DMS 273 treated with DMSO at 0.1 percent for 48 hours (cell line): ENCODE data around the gene PPP6R1.

Experiments
- DNase-seq: peaks from one replicate; lab custom pipeline; 2025; lab: John Stamatoyannopoulos, UW

Gene PPP6R1

DNA sequence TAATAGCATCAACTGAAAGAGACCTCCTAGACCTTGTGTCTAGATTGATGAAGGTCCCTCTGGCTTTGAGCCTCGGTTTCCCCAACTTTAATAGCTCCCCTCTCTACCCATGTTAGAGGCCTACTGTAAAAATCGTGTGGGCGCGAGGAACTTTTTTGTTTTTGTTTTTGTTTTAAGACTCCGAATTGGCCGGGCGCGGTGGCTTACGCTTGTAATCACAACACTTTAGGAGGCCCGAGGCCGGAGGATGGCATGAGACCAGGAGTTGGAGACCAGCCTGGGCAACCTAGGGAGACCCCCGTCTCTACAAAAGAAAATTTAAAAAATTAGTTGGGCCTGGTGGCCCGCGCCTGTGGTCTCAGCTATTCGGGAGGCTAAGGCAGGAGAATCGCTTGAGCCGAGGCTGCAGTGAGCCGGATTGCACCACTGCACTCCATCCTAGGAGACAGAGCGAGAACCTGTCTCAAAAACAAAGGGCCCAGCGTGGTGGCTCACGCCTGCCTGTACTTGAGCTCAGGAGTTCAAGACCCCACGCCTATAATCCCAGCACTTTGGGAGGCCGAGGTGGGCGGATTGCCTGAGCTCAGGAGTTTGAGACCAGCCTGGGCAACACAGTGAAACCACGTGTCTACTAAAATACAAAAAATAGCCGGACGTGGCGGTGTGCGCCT lies 858 bp upstream of the PPP6R1 start:
- DNase-seq, result no peak

DNA sequence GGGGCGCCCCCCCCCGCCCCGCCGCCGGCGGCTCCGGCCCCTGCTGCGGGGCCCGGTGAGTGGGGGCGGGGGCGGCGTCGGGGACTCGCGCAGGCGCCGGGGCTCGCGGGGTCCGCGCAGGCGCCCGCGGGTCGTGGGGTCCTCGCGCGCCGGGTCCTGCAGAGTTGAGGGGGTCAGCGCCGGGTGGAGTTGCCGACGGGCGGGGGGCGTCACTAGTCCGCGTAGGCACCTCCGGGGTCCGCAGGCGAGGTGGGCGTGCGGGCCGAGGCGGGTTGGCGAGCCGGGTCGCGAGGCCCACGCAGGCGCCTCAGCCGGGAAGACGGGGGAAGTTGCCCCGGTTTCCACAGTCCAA lies 365 bp downstream of the PPP6R1 start:
- DNase-seq, result no peak

DNA sequence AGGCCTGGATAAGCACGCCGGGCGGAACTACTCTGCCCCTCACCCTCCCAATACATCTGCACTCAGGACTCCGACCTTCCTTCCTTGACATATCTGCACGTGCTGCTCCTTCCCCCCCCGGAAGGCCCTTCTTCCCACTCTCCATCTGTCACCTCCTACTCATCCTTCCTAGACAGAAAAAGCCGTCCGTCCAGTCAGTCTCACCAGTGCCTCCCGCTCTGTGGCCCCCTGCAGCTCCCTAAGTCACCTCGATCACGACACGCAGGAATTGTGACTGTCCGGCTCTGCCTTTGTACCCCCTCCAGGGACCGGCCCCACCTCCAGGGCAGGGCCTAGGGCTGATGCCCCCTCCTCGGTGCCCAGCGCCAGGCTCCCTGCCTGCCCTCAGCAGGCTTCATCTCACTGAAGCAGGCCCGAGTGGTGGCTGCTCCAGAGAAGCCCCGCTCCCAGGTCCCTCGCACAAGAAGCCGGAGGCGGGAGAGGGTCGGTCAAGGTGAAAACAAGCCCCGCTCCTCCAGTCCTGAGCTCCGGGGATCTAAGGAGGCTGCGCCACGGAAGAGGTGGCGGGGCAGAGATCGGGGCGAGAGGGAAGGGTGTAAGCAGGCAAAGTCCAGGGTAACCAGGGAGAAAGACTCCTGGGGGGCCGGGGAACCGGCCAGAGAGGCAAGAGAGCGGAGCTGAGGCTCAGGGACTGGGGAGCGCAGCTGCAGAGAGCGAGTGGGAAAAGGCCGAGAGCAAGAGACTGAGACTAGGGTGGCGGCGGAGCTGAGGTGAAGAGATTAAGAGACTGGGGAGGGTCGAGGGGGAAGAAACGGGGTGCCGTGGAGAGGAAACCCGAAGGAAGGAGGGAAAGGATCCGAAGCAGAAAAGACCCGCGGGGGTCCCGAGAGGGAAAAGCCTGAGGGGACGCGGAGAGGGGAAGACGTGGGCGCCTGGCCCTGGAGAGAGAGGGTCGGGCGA lies 1.1 kb downstream of the PPP6R1 start:
- no peak for DNase-seq

- no peak for DNase-seq
Observed at GRCh38 chr19:55256562-55257460, 2.0 kb downstream of the PPP6R1 start.

GRCh38 chr19:55255618-55256423 lies 3.0 kb downstream of the PPP6R1 start:
- DNase-seq, result no peak

DNA sequence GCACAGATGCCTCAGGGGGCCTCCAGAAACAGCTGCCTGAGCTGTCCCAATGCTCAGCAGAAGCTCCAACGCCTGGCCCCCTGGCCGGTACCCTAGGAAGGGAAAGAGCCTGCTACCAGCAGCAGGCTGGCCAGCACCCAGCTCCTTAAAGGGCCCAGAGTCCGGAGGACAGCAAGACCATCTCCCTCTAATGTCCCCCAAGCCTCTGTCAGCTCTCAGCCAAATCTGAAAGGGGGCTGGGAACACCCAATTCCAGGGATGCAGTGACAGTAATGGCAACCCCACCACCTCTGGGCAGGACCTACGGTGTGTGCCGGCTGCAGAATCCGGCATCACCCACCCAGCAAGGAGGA lies 4.2 kb downstream of the PPP6R1 start:
- no peak for DNase-seq

GRCh38 chr19:55253842-55254624 lies 4.8 kb downstream of the PPP6R1 start:
- DNase-seq, result no peak

- no peak for DNase-seq
Observed at GRCh38 chr19:55252760-55253663, 5.8 kb downstream of the PPP6R1 start.

DNA sequence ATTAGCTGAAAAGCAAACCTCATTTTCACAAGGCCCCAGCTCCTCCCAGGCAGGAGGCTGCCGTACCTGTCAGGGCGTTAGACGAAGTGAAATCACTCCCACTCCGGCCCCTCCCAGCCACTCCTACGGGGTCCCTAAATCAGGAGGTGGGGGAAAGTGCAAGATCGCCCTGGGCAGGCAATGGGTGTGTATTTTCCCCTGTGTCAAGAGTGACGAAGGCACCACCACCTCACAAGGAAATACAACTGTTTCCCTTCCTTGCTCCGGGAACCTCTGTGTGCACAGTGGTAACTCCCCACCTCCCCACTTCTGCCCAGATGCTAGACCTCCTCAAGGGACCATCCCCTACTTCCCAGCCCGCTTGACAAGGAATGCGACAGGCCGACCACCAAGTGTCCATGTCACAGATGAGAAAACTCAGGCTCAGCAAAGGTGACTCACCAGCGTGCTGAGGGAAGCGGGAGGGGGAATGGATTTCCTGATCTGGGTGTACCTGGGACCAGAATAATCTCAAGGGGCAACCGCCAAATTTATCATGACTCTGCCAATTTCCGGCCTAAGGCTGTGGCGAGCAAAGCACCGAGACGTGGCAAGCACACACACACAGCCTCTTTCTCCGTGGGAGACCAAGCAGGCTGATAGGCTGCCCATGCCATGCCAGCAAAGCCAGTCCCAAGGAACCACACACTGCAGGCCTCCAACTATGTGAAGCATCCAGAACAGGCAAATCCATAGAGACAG lies 7.3 kb downstream of the PPP6R1 start:
- no peak for DNase-seq

DNA sequence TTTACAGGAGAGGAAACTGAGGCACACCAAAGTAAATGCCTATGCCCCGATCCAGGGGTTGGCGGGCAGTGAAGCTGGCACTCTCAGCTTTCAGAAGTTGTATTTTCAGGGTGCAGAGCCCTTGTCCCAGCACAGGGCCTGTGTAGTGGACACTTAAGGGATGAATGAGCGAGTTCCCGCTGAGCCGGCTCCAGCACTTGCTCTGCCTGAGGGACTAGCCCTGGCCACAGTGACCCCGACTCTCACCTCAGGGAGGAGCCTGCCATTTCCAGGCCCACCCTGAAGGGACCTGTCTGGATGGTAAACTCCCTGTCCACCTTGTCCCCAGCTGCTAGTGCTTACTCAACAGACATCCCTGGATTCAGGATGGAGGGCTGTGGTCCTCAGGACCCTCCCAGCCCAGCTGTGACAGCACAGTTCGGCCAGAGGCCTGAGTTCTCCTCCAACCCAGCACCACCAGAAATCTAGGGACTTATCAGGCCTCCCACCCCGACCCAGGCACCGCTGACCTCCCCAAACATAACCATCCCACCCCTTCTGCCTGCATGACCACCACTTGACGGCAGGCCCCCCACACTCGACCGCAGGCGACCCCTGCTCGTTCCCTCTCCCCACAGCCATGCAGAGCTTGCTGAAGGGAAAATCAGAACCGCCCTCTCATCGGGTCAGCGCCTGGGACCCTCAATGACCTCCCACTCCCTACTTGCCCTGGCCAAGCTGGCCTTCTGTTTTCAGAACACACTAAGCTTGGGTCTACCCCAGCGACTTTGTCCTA lies 8.4 kb downstream of the PPP6R1 start:
- no peak for DNase-seq

- DNase-seq, result no peak
Observed at GRCh38 chr19:55249841-55250240, 9.0 kb downstream of the PPP6R1 start.

GRCh38 chr19:55248704-55249103 lies 10.1 kb downstream of the PPP6R1 start:
- DNase-seq, result no peak

DNA sequence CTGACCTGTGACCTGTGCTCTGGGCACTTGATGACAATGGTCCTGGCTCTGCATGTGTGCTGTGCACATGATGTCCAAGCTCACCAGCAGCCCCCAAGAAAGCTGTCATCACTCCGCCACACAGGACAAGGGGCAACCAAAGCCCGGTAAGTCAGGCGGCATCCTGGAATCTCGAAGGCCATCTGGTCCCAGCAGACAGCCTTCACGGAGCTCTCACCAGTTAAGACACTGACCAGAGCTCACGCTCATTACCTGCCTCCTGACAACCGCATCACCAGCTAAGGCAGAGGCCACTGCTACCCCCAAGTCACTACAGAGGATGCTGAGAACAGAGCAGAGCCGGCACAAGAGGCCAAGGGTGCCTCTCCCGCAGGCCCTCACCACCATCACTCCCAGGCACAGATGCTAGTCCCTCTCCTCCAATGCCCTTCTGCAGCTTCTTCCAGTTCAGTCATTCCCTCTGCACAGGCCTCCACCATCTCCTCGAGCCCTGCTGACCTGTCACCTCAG lies 10.6 kb downstream of the PPP6R1 start:
- no peak for DNase-seq

DNA sequence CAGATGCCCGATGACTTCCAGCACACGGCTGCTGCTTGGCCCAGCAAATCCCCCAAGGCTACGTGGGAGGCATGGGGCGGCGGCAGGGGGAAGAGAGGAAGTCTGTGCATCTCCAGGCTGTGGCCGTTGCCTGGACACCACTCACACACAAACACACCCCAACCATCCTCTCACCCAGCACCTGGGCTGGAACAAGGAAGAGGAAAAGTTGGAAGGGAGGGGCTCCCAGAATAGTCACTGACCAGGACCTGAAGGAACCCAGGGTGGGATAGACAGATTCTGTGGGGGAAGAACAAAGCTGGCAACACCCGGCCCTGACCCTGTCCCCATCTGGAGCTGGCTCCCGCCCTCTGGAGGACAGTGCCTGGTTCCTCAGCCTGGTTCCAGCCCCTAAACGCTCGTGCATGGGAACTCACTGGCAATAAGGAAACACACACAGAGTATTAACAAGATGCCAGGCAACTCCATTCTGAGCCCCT lies 11.2 kb downstream of the PPP6R1 start:
- DNase-seq, result no peak

- no peak for DNase-seq
Observed at GRCh38 chr19:55246462-55247451, 12.1 kb downstream of the PPP6R1 start.

- no peak for DNase-seq
Observed at GRCh38 chr19:55245236-55245904, 13.4 kb downstream of the PPP6R1 start.
